SU-DHL-6 (cell line): ENCODE measurements around the gene ACACA.

Source experiments
- H2AFZ ChIP-seq: fragments of 200-600 bp; sonication (generic); 2 replicates; pipeline ENCODE4 v1.6.1; 2014; ENCODE audit warnings: low read depth, mild to moderate bottlenecking, moderate library complexity, mixed read lengths, antibody characterized with exemption, low read length; ENCODE audit not compliant: severe bottlenecking
- H3F3A ChIP-seq: fragments of 200-600 bp; shearing (Covaris generic); 2 replicates; pipeline ENCODE4 v1.6.0; 2016; ENCODE audit warnings: antibody characterized with exemption, mild to moderate bottlenecking; ENCODE audit not compliant: insufficient read depth
- H3K27ac ChIP-seq: fragments of 200-600 bp; sonication (generic); 2 replicates; pipeline ENCODE4 v1.5.1; 2016; ENCODE audit warnings: low read depth, mild to moderate bottlenecking, low read length, moderate library complexity, mixed read lengths
- H3K27me3 ChIP-seq: fragments of 200-600 bp; sonication (generic), shearing (Covaris generic); 2 replicates; pipeline ENCODE4 v1.6.0; 2014; ENCODE audit warnings: mild to moderate bottlenecking, low read length
- H3K36me3 ChIP-seq: fragments of 200-600 bp; sonication (generic); 2 replicates; pipeline ENCODE4 v1.6.1; 2014; ENCODE audit warnings: mild to moderate bottlenecking, low read length, mixed read lengths
- H3K4me2 ChIP-seq: fragments of 300-600, 200-600 bp; shearing (Covaris generic), sonication (generic); 2 replicates; pipeline ENCODE4 v1.6.0; 2014; ENCODE audit warnings: low read length, low read depth, mild to moderate bottlenecking; ENCODE audit not compliant: poor library complexity, severe bottlenecking
- H3K4me3 ChIP-seq: fragments of 200-600 bp; sonication (generic); 2 replicates; pipeline ENCODE4 v1.5.1; 2014; ENCODE audit warnings: antibody characterized with exemption, low read length, mild to moderate bottlenecking, mixed read lengths; ENCODE audit not compliant: insufficient read depth, poor library complexity, severe bottlenecking
- H3K79me2 ChIP-seq: fragments of 200-600 bp; sonication (generic); 2 replicates; pipeline ENCODE4 v1.6.1; 2014; ENCODE audit warnings: mild to moderate bottlenecking, low read length, moderate library complexity; ENCODE audit not compliant: insufficient read depth
- H3K9ac ChIP-seq: fragments of 200-600 bp; sonication (generic); 2 replicates; pipeline ENCODE4 v1.7.0; 2014; ENCODE audit warnings: mild to moderate bottlenecking, low read length
- H3K9me2 ChIP-seq: fragments of 200-600 bp; sonication (generic); replicated peaks from 2 replicates; pipeline ENCODE4 v1.6.1; 2014; ENCODE audit warnings: low read length; ENCODE audit not compliant: insufficient read depth
- H3K9me3 ChIP-seq: fragments of 200-600 bp; sonication (generic); 2 replicates; pipeline ENCODE4 v1.6.1; 2014; ENCODE audit warnings: low read length, mixed read lengths; ENCODE audit not compliant: insufficient read depth
- H4K20me1 ChIP-seq: fragments of 200-600 bp; sonication (generic); 2 replicates; pipeline ENCODE4 v1.6.1; 2014; ENCODE audit warnings: low read depth, mild to moderate bottlenecking, antibody characterized with exemption, low read length, moderate library complexity, mixed read lengths
- CTCF ChIP-seq: fragments of 200-600 bp; sonication (generic); IDR thresholded peaks from one replicate; pipeline ENCODE4 v1.5.1; 2017; ENCODE audit warnings: antibody characterized with exemption, mild to moderate bottlenecking, low read length, moderate library complexity; ENCODE audit not compliant: insufficient read depth, poor library complexity, severe bottlenecking
- EZH2phosphoT487 ChIP-seq: fragments of 200-600 bp; sonication (generic), shearing (Covaris generic); conservative IDR thresholded peaks from 2 replicates; pipeline ENCODE4 v1.6.1; 2018; ENCODE audit warnings: mild to moderate bottlenecking, antibody characterized with exemption, low read length, moderate library complexity, mixed read lengths

ACACA gene

GRCh38 chr17:37103231-37103630, 303.4 kb downstream of the ACACA start:
- no peak overlapping the region for H3K9ac ChIP-seq

GRCh38 chr17:37101306-37101705, 305.3 kb downstream of the ACACA start:
- no peaks in the 10 kb centered on the region for H3K27me3 ChIP-seq
- no peaks in the 10 kb centered on the region for H4K20me1 ChIP-seq
- H3F3A ChIP-seq: no peaks in the 10 kb centered on the region
- H2AFZ ChIP-seq: no peak overlapping the region
- H3K79me2 ChIP-seq: no peaks in the 10 kb centered on the region
- H3K36me3 ChIP-seq: peaks cover 3% of the 10 kb centered on the region; the same call in 1 of the 2 replicates
- no peaks in the 10 kb centered on the region for H3K9me3 ChIP-seq
- no peak overlapping the region for H3K27ac ChIP-seq
- H3K9ac ChIP-seq: no peak overlapping the region
- H3K4me2 ChIP-seq: no peak overlapping the region
- TF ChIP-seq CTCF: no peak
- no peak for TF ChIP-seq EZH2phosphoT487
- H3K9me2 ChIP-seq: no peaks in the 10 kb centered on the region
- no peak overlapping the region for H3K4me3 ChIP-seq

More at GRCh38 chr17:37103231-37103630, 303.4 kb downstream of the ACACA start:
- Histone ChIP-seq H3F3A (no peaks in the 10 kb centered on the region), H2AFZ (no peak overlapping the region), H3K79me2 (no peaks in the 10 kb centered on the region), H3K4me3 (no peak overlapping the region), H3K27me3 (no peaks in the 10 kb centered on the region), H3K9me2 (no peaks in the 10 kb centered on the region), H3K4me2 (no peak overlapping the region), H3K9me3 (no peaks in the 10 kb centered on the region), H3K36me3 (no peaks in the 10 kb centered on the region; the same call in 1 of the 2 replicates), H3K27ac (no peak overlapping the region), H4K20me1 (no peaks in the 10 kb centered on the region)
- TF ChIP-seq EZH2phosphoT487: no peak
- TF ChIP-seq CTCF: no peak

GRCh38 chr17:37100231-37100630, 306.4 kb downstream of the ACACA start:
- H3K4me3 ChIP-seq: no peak overlapping the region
- H3K36me3 ChIP-seq: peaks cover 7% of the 10 kb centered on the region; the same call in 1 of the 2 replicates
- H3K9me3 ChIP-seq: no peaks in the 10 kb centered on the region
- no peaks in the 10 kb centered on the region for H3K9me2 ChIP-seq
- H2AFZ ChIP-seq: no peak overlapping the region
- no peak overlapping the region for H3K27ac ChIP-seq
- no peaks in the 10 kb centered on the region for H4K20me1 ChIP-seq
- H3K4me2 ChIP-seq: no peak overlapping the region
- TF ChIP-seq CTCF: no peak
- no peak for TF ChIP-seq EZH2phosphoT487
- no peak overlapping the region for H3K9ac ChIP-seq
- no peaks in the 10 kb centered on the region for H3K27me3 ChIP-seq
- H3F3A ChIP-seq: no peaks in the 10 kb centered on the region
- no peaks in the 10 kb centered on the region for H3K79me2 ChIP-seq
